IPS-18c (cell line): ENCODE data around the gene MICAL2.

ENCODE experiments used
- H3K4me3 ChIP-seq: 2 replicates; pipeline ENCODE4 v1.7.0; 2013; ENCODE audit warnings: low read depth, mild to moderate bottlenecking, low read length, moderate library complexity; ENCODE audit not compliant: insufficient read depth
- H3K9me3 ChIP-seq: one replicate; pipeline ENCODE4 v1.6.1; 2013; ENCODE audit warnings: mild to moderate bottlenecking, low read length, moderate library complexity; ENCODE audit not compliant: control insufficient read depth, insufficient read depth

MICAL2 gene

GRCh38 chr11:12289667-12290476 is 179.5 kb downstream of the MICAL2 start:
- Histone ChIP-seq H3K9me3 (no peaks in the 10 kb centered on the region), H3K4me3 (no peak overlapping the region)

DNA sequence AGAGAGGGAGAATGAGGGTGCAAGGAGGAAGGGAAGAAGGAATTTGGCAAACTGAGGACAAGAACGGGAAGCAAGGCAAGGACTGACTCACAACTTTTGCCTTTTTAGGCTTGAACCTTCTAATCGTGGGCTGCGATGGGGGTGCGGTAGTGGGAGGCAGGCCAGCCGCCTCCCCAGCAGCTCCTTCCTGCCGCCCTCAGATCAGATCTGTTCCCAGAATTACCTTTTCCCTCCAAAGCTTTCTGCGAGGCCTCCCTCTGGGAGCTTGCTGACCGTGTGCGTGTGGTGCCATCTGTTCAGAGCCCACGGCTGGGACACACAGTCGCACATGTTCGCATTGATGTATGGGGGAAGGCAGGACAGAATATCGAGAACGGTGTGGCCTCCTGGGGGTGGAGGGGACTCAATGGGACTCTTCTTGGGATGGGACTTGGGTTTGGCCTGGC is 180.1 kb downstream of the MICAL2 start:
- Histone ChIP-seq H3K9me3 (no peaks in the 10 kb centered on the region), H3K4me3 (no peak overlapping the region)

- H3K9me3 ChIP-seq = no peaks in the 10 kb centered on the region
- H3K4me3 ChIP-seq = no peak overlapping the region
These were observed 180.9 kb downstream of the MICAL2 start for GRCh38 chr11:12291313-12291712.

GRCh38 chr11:12291766-12292165 is 181.4 kb downstream of the MICAL2 start:
- Histone ChIP-seq H3K4me3 (no peak overlapping the region), H3K9me3 (no peaks in the 10 kb centered on the region)

GRCh38 chr11:12292766-12293165 is 182.4 kb downstream of the MICAL2 start:
- no peak overlapping the region for H3K4me3 ChIP-seq
- no peaks in the 10 kb centered on the region for H3K9me3 ChIP-seq

GRCh38 chr11:12293486-12293885 is 183.1 kb downstream of the MICAL2 start:
- Histone ChIP-seq H3K9me3 (no peaks in the 10 kb centered on the region), H3K4me3 (no peak overlapping the region)

GRCh38 chr11:12294613-12295012 is 184.2 kb downstream of the MICAL2 start:
- Histone ChIP-seq H3K4me3 (no peak overlapping the region), H3K9me3 (no peaks in the 10 kb centered on the region)

DNA sequence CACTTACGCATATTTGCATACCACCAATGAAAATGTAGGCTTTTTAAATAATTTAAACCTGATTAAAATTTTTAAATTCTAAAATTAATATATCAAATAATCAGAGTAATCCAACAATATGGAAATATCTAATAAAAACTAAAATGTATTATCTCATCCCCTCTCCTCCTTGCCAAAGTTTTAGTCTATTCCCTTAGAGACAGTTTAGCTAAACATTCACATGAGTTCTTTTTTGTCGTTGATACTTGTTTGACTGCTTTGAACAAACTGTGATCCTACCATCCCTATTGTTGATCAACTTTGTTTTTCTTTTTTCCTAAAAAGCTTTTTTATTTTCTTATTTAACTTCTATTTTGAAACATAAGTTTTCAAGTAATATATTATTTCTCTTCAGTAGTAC is 185.6 kb downstream of the MICAL2 start:
- Histone ChIP-seq H3K9me3 (no peaks in the 10 kb centered on the region), H3K4me3 (no peak overlapping the region)

GRCh38 chr11:12298610-12299009 is 188.2 kb downstream of the MICAL2 start:
- no peaks in the 10 kb centered on the region for H3K9me3 ChIP-seq
- H3K4me3 ChIP-seq = no peak overlapping the region

- H3K4me3 ChIP-seq = no peak overlapping the region
These were observed 191.0 kb downstream of the MICAL2 start for GRCh38 chr11:12301379-12301778.

GRCh38 chr11:12303421-12304149 is 193.2 kb downstream of the MICAL2 start:
- H3K4me3 ChIP-seq = no peak overlapping the region
- H3K9me3 ChIP-seq = no peaks in the 10 kb centered on the region

More at GRCh38 chr11:12301379-12301778, 191.0 kb downstream of the MICAL2 start:
- H3K9me3 ChIP-seq = no peaks in the 10 kb centered on the region

- Histone ChIP-seq H3K4me3 (no peak overlapping the region), H3K9me3 (no peaks in the 10 kb centered on the region)
These were observed 196.4 kb downstream of the MICAL2 start for GRCh38 chr11:12306830-12307229.

DNA sequence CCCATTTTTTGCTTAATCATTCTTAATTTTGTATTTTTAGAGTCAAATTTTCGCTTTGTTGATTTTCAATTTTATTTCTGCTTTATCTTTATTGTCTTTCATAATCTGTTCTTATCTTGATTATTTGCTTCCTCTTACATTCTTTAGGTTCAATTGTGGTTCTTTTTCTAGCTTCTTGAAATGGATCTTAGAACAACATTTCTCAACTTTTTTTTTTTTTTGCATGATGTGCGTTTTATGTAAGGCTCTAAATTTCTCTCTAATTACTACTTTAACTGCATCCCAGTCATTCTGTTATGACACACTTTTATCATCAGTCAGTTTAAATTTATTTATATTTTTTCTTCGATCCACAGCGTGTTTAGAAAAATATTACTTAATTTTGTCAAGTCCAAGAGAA is 201.7 kb downstream of the MICAL2 start:
- H3K4me3 ChIP-seq = no peak overlapping the region
- H3K9me3 ChIP-seq = no peaks in the 10 kb centered on the region
